NCI-H446 treated with DMSO at 0.1 percent for 48 hours (cell line): ENCODE data around the gene MAP3K9.

Experiments used
- DNase-seq: peaks from one replicate; lab custom pipeline; 2025; lab: John Stamatoyannopoulos, UW

Gene MAP3K9

GRCh38 chr14:70788898-70789297, 20.4 kb downstream of the MAP3K9 start:
- DNase-seq = no peak

- DNase-seq = no peak
Measured at GRCh38 chr14:70785556-70785955, 23.8 kb downstream of the MAP3K9 start.

GRCh38 chr14:70784886-70785285, 24.4 kb downstream of the MAP3K9 start:
- no peak for DNase-seq

- no peak for DNase-seq
Measured at GRCh38 chr14:70782361-70782760, 27.0 kb downstream of the MAP3K9 start.

- DNase-seq = no peak
Measured at GRCh38 chr14:70780396-70781075, 28.8 kb downstream of the MAP3K9 start.

- peak; percentile 52 for DNase-seq
Measured at GRCh38 chr14:70779667-70780066, 29.6 kb downstream of the MAP3K9 start.

- DNase-seq = no peak
Measured at GRCh38 chr14:70776197-70776596, 33.1 kb downstream of the MAP3K9 start.

- no peak for DNase-seq
Measured at GRCh38 chr14:70773182-70773862, 36.0 kb downstream of the MAP3K9 start.

- no peak for DNase-seq
Measured at GRCh38 chr14:70771781-70772212, 37.5 kb downstream of the MAP3K9 start.

GRCh38 chr14:70770490-70770889, 38.8 kb downstream of the MAP3K9 start:
- no peak for DNase-seq

GRCh38 chr14:70759398-70759797, 49.9 kb downstream of the MAP3K9 start:
- DNase-seq = no peak

GRCh38 chr14:70755655-70756054, 53.7 kb downstream of the MAP3K9 start:
- no peak for DNase-seq

GRCh38 chr14:70754991-70755390, 54.3 kb downstream of the MAP3K9 start:
- peak; percentile 25 for DNase-seq

GRCh38 chr14:70753518-70753953, 55.8 kb downstream of the MAP3K9 start:
- no peak for DNase-seq

- no peak for DNase-seq
Measured at GRCh38 chr14:70748422-70748821, 60.9 kb downstream of the MAP3K9 start.

GRCh38 chr14:70744641-70745040, 64.7 kb downstream of the MAP3K9 start:
- DNase-seq = no peak

- no peak for DNase-seq
Measured at GRCh38 chr14:70742316-70742715, 67.0 kb downstream of the MAP3K9 start.

- DNase-seq = no peak
Measured at GRCh38 chr14:70741482-70741881, 67.8 kb downstream of the MAP3K9 start.

- peak; percentile 55 for DNase-seq
Measured at GRCh38 chr14:70735043-70735442, 74.3 kb downstream of the MAP3K9 start.

GRCh38 chr14:70731447-70732239, 77.7 kb downstream of the MAP3K9 start:
- no peak for DNase-seq

- DNase-seq = no peak
Measured at GRCh38 chr14:70730393-70730792, 78.9 kb downstream of the MAP3K9 start.

- no peak for DNase-seq
Measured at GRCh38 chr14:70726651-70727375, 82.5 kb downstream of the MAP3K9 start.
